PC-3 (cell line): ENCODE results near the gene MED22.

ENCODE experiments used
- EZH2phosphoT487 ChIP-seq: fragments of 300-600 bp; sonication (generic); IDR thresholded peaks from 2 replicates; pipeline ENCODE4 v1.6.1; 2018; ENCODE audit warnings: mild to moderate bottlenecking, antibody characterized with exemption, low read length, borderline replicate concordance
- TF ChIP-seq, protein P1 (sequence below): fragments of 300-600 bp; sonication (generic); conservative IDR thresholded peaks from 2 replicates; pipeline ENCODE4 v1.5.1; 2017; ENCODE audit warnings: antibody characterized with exemption, low read depth, mild to moderate bottlenecking, low read length

DNA sequence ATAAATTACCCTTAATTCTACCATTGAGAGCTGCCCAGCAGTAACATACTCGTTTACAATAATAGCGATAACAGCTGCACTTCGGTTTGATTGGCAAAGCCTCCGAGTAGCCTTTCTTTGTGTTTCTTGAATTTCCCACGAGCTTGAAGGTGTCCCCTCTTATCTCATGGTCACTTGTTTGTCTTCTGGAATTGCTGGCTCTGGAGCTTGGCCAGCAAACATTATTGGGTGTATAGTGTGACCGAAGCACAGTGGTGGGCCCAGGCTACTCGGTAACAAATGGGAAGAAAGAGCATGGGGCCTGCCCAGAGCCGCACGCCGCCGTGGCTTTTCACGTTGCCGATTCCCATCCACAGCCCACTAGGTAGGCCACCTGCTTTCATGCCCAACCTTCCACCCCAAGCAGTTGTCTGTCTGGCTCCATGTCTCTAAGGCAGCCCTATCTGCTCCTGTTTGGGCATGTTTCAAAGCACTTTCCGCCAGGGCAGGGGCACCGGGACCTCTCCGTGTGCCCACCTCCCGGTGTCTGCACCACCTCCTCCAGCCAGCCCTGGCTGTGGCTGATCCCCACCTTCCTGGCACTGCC is 36.9 kb upstream of the MED22 start:
- TF ChIP-seq, protein P1, sequence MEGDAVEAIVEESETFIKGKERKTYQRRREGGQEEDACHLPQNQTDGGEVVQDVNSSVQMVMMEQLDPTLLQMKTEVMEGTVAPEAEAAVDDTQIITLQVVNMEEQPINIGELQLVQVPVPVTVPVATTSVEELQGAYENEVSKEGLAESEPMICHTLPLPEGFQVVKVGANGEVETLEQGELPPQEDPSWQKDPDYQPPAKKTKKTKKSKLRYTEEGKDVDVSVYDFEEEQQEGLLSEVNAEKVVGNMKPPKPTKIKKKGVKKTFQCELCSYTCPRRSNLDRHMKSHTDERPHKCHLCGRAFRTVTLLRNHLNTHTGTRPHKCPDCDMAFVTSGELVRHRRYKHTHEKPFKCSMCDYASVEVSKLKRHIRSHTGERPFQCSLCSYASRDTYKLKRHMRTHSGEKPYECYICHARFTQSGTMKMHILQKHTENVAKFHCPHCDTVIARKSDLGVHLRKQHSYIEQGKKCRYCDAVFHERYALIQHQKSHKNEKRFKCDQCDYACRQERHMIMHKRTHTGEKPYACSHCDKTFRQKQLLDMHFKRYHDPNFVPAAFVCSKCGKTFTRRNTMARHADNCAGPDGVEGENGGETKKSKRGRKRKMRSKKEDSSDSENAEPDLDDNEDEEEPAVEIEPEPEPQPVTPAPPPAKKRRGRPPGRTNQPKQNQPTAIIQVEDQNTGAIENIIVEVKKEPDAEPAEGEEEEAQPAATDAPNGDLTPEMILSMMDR: no peak
- no peak for TF ChIP-seq EZH2phosphoT487
